Upper lobe of left lung (tissue), 6 donors: ENCODE results near the gene MLN. TPM values are rescaled to one million over a fixed set of nuclear protein-coding genes. Genes with fewer than 3 reads are reported as not detected.

ENCODE experiments used
- ATAC-seq, 2 donors: fragments of 200-7000 bp; cut with Tn5 transposase; one replicate each; pipeline ENCODE4 v1.9.1; 2022; ENCODE audit warnings: mild to moderate bottlenecking in 2 of 2, moderate library complexity in 2 of 2; ENCODE audit not compliant: low FRiP score in 2 of 2
- DNase-seq, 2 donors: peaks; one replicate each; pipeline ENCODE4 v3.0.0-alpha.2; 2019 to 2020
- H3K27ac ChIP-seq, 4 donors: fragments of 200-600 bp; sonication (generic); one replicate each; pipeline ENCODE4 v1.5.1; 2016 to 2019
- H3K27me3 ChIP-seq, 4 donors: fragments of 200-600 bp; sonication (generic); one replicate each; pipeline ENCODE4 v1.5.1; 2017 to 2019
- H3K36me3 ChIP-seq, 4 donors: fragments of 200-600 bp; sonication (generic); one replicate each; pipeline ENCODE4 v1.5.1; 2016 to 2019
- H3K4me1 ChIP-seq, 4 donors: fragments of 200-600 bp; sonication (generic); one replicate each; pipeline ENCODE4 v1.5.1; 2018 to 2019
- H3K4me3 ChIP-seq, 4 donors: fragments of 200-600 bp; sonication (generic); one replicate each; pipeline ENCODE4 v1.5.1; 2017 to 2019; ENCODE audit warnings: mild to moderate bottlenecking in 2 of 4, moderate library complexity in 1 of 4
- H3K9me3 ChIP-seq, 4 donors: fragments of 200-600 bp; sonication (generic); one replicate each; pipeline ENCODE4 v1.5.1; 2018 to 2019
- CTCF ChIP-seq, 6 experiments: fragments of 450-650 bp in 4 of 6; fragments of 200-600 bp in 2 of 6; sonication (generic) in 2 of 6; IDR thresholded peaks; one replicate each; pipeline ENCODE4 v1.5.1; 2016 to 2019; ENCODE audit warnings: antibody characterized with exemption in 6 of 6
- EP300 ChIP-seq, 4 donors: sonication (generic); formaldehyde crosslinking; IDR thresholded peaks; one replicate each; pipeline ENCODE4 v1.5.1; 2017; ENCODE audit warnings: antibody characterized with exemption in 4 of 4, control low read depth in 2 of 4
- POLR2A ChIP-seq, 4 donors: fragments of 450-650 bp; IDR thresholded peaks; one replicate each; pipeline ENCODE4 v1.5.1; 2016 to 2017; ENCODE audit warnings: antibody characterized with exemption in 4 of 4, mild to moderate bottlenecking in 2 of 4
- POLR2AphosphoS5 ChIP-seq, 2 donors: sonication (generic); formaldehyde crosslinking; IDR thresholded peaks; one replicate each; pipeline ENCODE4 v1.5.1; 2017; ENCODE audit warnings: antibody characterized with exemption in 2 of 2
- WGBS, 2 donors: methylation state at CpG; one replicate each; pipeline ENCODE4 v1.1.5; 2017 to 2018; 5-methylcytosine and 5-hydroxymethylcytosine counted together
- total RNA-seq, 6 donors: library from RNA; depleted of rRNA in 4 of 6; stranded (reverse); fragments of >200 nt in 4 of 6; gene quantifications; one replicate each; pipeline versions ENCODE4 v1.1.0 to v1.2.1, GENCODE V29; 2016 to 2021
- donor health status: DM: no; HTN: no; CAD: no; lungs with moderate emphysema.
- donor health status: DM: no; HTN: yes; CAD: no; lungs with severe emphysema.

The MLN gene
- total RNA-seq, 6 donors from 2014 or later: not detected

- ATAC-seq (no peak), DNase-seq (no peak)
- WGBS, 2 donors: 53 to 57% methylated on average over 8 of the region's 8 CpGs
- Histone ChIP-seq H3K9me3 (no peaks in the 10 kb centered on the region), H3K36me3 (no peaks in the 10 kb centered on the region), H3K4me1 (no peaks in the 10 kb centered on the region), H3K27ac (no peak overlapping the region), H3K27me3 (no peaks in the 10 kb centered on the region), H3K4me3 (no peak overlapping the region)
- TF ChIP-seq POLR2AphosphoS5 (IDR thresholded peaks at IDR 0.05): no peak
- TF ChIP-seq POLR2A (IDR thresholded peaks at IDR 0.05): no peak
- no peak for TF ChIP-seq CTCF (IDR thresholded peaks at IDR 0.05)
Observed at GRCh38 chr6:33808641-33809180, 4.9 kb upstream of the MLN start.

GRCh38 chr6:33807606-33808005, 3.8 kb upstream of the MLN start:
- DNase-seq (no peak), ATAC-seq (no peak)
- Histone ChIP-seq H3K27me3 (no peaks in the 10 kb centered on the region), H3K4me1 (no peaks in the 10 kb centered on the region), H3K27ac (no peak overlapping the region), H3K9me3 (no peaks in the 10 kb centered on the region), H3K4me3 (no peak overlapping the region), H3K36me3 (no peaks in the 10 kb centered on the region)
- TF ChIP-seq EP300 (IDR thresholded peaks at IDR 0.05) (no peak), CTCF (IDR thresholded peaks at IDR 0.05) (no peak)
- WGBS, 2 donors: 34 to 54% methylated on average over 6 of the region's 6 CpGs

GRCh38 chr6:33806841-33807240, 3.0 kb upstream of the MLN start:
- no peak for DNase-seq
- Histone ChIP-seq H3K27ac (no peak overlapping the region), H3K4me3 (no peak overlapping the region), H3K27me3 (no peaks in the 10 kb centered on the region), H3K4me1 (no peaks in the 10 kb centered on the region), H3K9me3 (no peaks in the 10 kb centered on the region), H3K36me3 (no peaks in the 10 kb centered on the region)
- ATAC-seq: no peak
- WGBS, 2 donors: 67 to 80% methylated on average over 7 to 9 of the region's 9 CpGs
- TF ChIP-seq CTCF (IDR thresholded peaks at IDR 0.05) (no peak), POLR2A (IDR thresholded peaks at IDR 0.05) (no peak), POLR2AphosphoS5 (IDR thresholded peaks at IDR 0.05) (no peak), EP300 (IDR thresholded peaks at IDR 0.05) (no peak)

GRCh38 chr6:33802186-33802958, 1.4 kb downstream of the MLN start:
- H3K36me3 ChIP-seq: no peaks in the 10 kb centered on the region
- WGBS, 2 donors: 67 to 69% methylated on average over 12 to 14 of the region's 14 CpGs
- no peak overlapping the region for H3K4me3 ChIP-seq
- TF ChIP-seq CTCF (IDR thresholded peaks at IDR 0.05) (no peak), POLR2A (IDR thresholded peaks at IDR 0.05) (no peak), EP300 (IDR thresholded peaks at IDR 0.05) (no peak), POLR2AphosphoS5 (IDR thresholded peaks at IDR 0.05) (no peak)
- H3K9me3 ChIP-seq: no peaks in the 10 kb centered on the region
- ATAC-seq (no peak), DNase-seq (no peak)
- H3K27ac ChIP-seq: no peak overlapping the region
- H3K4me1 ChIP-seq: no peaks in the 10 kb centered on the region
- H3K27me3 ChIP-seq: no peaks in the 10 kb centered on the region

GRCh38 chr6:33801611-33802010, 2.2 kb downstream of the MLN start:
- TF ChIP-seq POLR2A (IDR thresholded peaks at IDR 0.05) (no peak), EP300 (IDR thresholded peaks at IDR 0.05) (no peak), POLR2AphosphoS5 (IDR thresholded peaks at IDR 0.05) (no peak), CTCF (IDR thresholded peaks at IDR 0.05) (no peak)
- H3K27ac ChIP-seq: no peak overlapping the region
- H3K9me3 ChIP-seq: no peaks in the 10 kb centered on the region
- 60 to 79% methylated on average over 1 to 5 of the region's 5 CpGs for WGBS, 2 donors
- no peaks in the 10 kb centered on the region for H3K4me1 ChIP-seq
- no peaks in the 10 kb centered on the region for H3K36me3 ChIP-seq
- no peaks in the 10 kb centered on the region for H3K27me3 ChIP-seq
- DNase-seq (no peak), ATAC-seq (no peak)
- no peak overlapping the region for H3K4me3 ChIP-seq
